ENCODE measurements around the gene MRPL51.

DNA sequence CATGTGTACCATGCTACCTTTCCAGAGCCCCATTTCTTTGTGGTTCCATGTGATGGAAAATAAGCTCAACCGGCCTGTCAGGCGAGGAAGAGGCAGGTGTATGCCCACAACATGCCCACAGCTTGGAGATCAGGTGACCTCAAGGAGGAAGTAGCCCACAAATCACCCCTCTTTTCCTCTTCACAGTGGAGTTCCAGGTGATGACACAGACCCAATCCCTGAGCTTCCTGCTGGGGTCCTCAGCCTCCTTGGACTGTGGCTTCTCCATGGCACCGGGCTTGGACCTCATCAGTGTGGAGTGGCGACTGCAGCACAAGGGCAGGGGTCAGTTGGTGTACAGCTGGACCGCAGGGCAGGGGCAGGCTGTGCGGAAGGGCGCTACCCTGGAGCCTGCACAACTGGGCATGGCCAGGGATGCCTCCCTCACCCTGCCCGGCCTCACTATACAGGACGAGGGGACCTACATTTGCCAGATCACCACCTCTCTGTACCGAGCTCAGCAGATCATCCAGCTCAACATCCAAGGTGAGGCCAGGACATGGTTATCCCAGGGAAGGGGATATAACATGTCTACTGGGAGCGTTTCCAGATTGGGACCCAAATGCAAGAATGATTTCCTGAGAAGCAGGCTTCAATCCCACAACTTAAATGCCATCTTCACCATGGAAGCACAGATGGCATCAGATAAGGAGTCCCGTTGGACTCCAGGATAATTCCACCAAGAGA, 35.7 kb downstream of the MRPL51 start:
- TF ChIP-seq, protein P1, sequence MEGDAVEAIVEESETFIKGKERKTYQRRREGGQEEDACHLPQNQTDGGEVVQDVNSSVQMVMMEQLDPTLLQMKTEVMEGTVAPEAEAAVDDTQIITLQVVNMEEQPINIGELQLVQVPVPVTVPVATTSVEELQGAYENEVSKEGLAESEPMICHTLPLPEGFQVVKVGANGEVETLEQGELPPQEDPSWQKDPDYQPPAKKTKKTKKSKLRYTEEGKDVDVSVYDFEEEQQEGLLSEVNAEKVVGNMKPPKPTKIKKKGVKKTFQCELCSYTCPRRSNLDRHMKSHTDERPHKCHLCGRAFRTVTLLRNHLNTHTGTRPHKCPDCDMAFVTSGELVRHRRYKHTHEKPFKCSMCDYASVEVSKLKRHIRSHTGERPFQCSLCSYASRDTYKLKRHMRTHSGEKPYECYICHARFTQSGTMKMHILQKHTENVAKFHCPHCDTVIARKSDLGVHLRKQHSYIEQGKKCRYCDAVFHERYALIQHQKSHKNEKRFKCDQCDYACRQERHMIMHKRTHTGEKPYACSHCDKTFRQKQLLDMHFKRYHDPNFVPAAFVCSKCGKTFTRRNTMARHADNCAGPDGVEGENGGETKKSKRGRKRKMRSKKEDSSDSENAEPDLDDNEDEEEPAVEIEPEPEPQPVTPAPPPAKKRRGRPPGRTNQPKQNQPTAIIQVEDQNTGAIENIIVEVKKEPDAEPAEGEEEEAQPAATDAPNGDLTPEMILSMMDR (conservative IDR thresholded peaks at IDR 0.05) = no peak
- no peak for TF ChIP-seq EZH2 (IDR thresholded peaks at IDR 0.05; ENCODE audit: low read depth)

All from PC-9 (cell line).